Keratinocyte (primary cell): ENCODE data around the gene RAMACL. TPM values are rescaled to one million over a fixed set of nuclear protein-coding genes. Genes with fewer than 3 reads are reported as not detected.

Experiments
- DNase-seq: peaks from one replicate; pipeline ENCODE4 v3.0.0-alpha.2; 2011; ENCODE audit warnings: low read depth, missing footprints, low spot score
- FAIRE-seq: peaks from 2 replicates; lab custom pipeline; 2011; peaks lifted over from hg19 to GRCh38; lab: Jason Lieb, UNC
- H2AFZ ChIP-seq: 2 replicates; pipeline ENCODE4 v1.6.0; 2012; ENCODE audit warnings: low read length, control low read depth, inconsistent platforms; ENCODE audit not compliant: control insufficient read depth
- H3K27ac ChIP-seq: 2 replicates; pipeline ENCODE4 v1.5.1; 2011; ENCODE audit warnings: low read length; ENCODE audit not compliant: control insufficient read depth, insufficient read depth
- H3K27me3 ChIP-seq: 3 replicates; pipeline ENCODE4 v1.6.0; 2011; ENCODE audit warnings: low read length; ENCODE audit not compliant: control insufficient read depth, insufficient read depth; ENCODE audit errors: extremely low read depth
- H3K36me3 ChIP-seq, 2 experiments: 2 replicates in 1 of 2; 3 replicates in 1 of 2; pipeline ENCODE4 v1.5.1; 2011; ENCODE audit warnings: low read length in 2 of 2, mild to moderate bottlenecking in 1 of 2; ENCODE audit not compliant: control insufficient read depth in 2 of 2, insufficient read depth in 2 of 2; ENCODE audit errors: extremely low read depth in 1 of 2
- H3K4me1 ChIP-seq: 3 replicates; pipeline ENCODE4 v1.5.1; 2011; ENCODE audit warnings: low read length; ENCODE audit not compliant: control insufficient read depth, insufficient read depth; ENCODE audit errors: extremely low read depth
- H3K4me2 ChIP-seq: 3 replicates; pipeline ENCODE4 v1.6.0; 2011; ENCODE audit warnings: low read depth, low read length; ENCODE audit not compliant: control insufficient read depth, insufficient read depth; ENCODE audit errors: extremely low read depth
- H3K4me3 ChIP-seq, 3 experiments: fragments of 200-600 bp in 1 of 3; sonication (generic) in 1 of 3; 2 replicates in 2 of 3; 3 replicates in 1 of 3; pipeline ENCODE4 v1.5.1; 2011 to 2016; ENCODE audit warnings: low read length in 3 of 3, mild to moderate bottlenecking in 3 of 3, control low read depth in 2 of 3, inconsistent platforms in 1 of 3, low read depth in 1 of 3, mixed read lengths in 1 of 3, mixed run types in 1 of 3, moderate library complexity in 1 of 3; ENCODE audit not compliant: control insufficient read depth in 2 of 3, insufficient read depth in 2 of 3; ENCODE audit errors: extremely low read depth in 1 of 3
- H3K79me2 ChIP-seq: 2 replicates; pipeline ENCODE4 v1.6.0; 2012; ENCODE audit warnings: low read length; ENCODE audit not compliant: control insufficient read depth, insufficient read depth
- H3K9ac ChIP-seq: 3 replicates; pipeline ENCODE4 v1.6.0; 2011; ENCODE audit warnings: low read length; ENCODE audit not compliant: control insufficient read depth, insufficient read depth; ENCODE audit errors: extremely low read depth
- H3K9me1 ChIP-seq: 3 replicates; pipeline ENCODE4 v1.6.0; 2011; ENCODE audit warnings: low read length; ENCODE audit not compliant: control insufficient read depth, insufficient read depth; ENCODE audit errors: extremely low read depth
- H3K9me3 ChIP-seq: 2 replicates; pipeline ENCODE4 v1.5.1; 2012; ENCODE audit warnings: low read depth, low read length; ENCODE audit not compliant: control insufficient read depth
- H4K20me1 ChIP-seq: 3 replicates; pipeline ENCODE4 v1.6.0; 2011; ENCODE audit warnings: low read length; ENCODE audit not compliant: control insufficient read depth, insufficient read depth; ENCODE audit errors: extremely low read depth
- CTCF ChIP-seq, 3 experiments: IDR thresholded peaks in 1 of 3; conservative IDR thresholded peaks in 1 of 3; optimal IDR thresholded peaks in 1 of 3; 2 replicates in 2 of 3; 3 replicates in 1 of 3; pipeline versions ENCODE3 to v1.5.1; 2011; ENCODE audit warnings: low read length in 3 of 3, mild to moderate bottlenecking in 3 of 3, moderate library complexity in 2 of 3, control low read depth in 1 of 3, inconsistent platforms in 1 of 3; ENCODE audit not compliant: insufficient read depth in 2 of 3; ENCODE audit errors: extremely low read depth in 1 of 3
- EZH2 ChIP-seq: IDR thresholded peaks from one replicate; pipeline ENCODE4 v1.6.1; 2012; ENCODE audit warnings: inconsistent platforms, mild to moderate bottlenecking, low read length, moderate library complexity
- dilution Hi-C: fragments of 300-500 bp; cut with MboI; formaldehyde crosslinking; loops from one replicate; pipeline ENCODE4 v1.7.0; 2020; ENCODE audit warnings: low sequenced_read_pairs; ENCODE audit not compliant: extremely low pct_ligation_motif_present
- polyA plus RNA-seq, 5 experiments: library from polyadenylated mRNA; depleted of rRNA in 3 of 5; stranded (reverse) in 3 of 5; stranded (forward) in 1 of 5; unstranded in 1 of 5; fragments of >200 nt; gene quantifications; 1 replicate in 1 of 5; 2 replicates in 3 of 5; 3 replicates in 1 of 5; pipeline versions ENCODE4 v1.2.1 to v1.2.3, GENCODE V29; 2011 to 2012; ENCODE audit warnings: missing spikeins in 2 of 5, low read depth in 1 of 5, low replicate concordance in 1 of 5

The RAMACL gene
- polyA plus RNA-seq, 1 donor (not counting 4 experiments of a cell fraction or from before 2014, with no cell fraction given) = 5.3 TPM

- Histone ChIP-seq H3K4me3 (no peak overlapping the region), H3K4me2 (no peak overlapping the region), H3K9ac (no peak overlapping the region), H3K4me1 (peaks cover 31% of the 10 kb centered on the region), H3K27ac (peak overlapping the region; percentile 16), H3K9me3 (no peaks in the 10 kb centered on the region), H2AFZ (no peak overlapping the region), H3K9me1 (no peaks in the 10 kb centered on the region), H3K36me3 (no peaks in the 10 kb centered on the region), H3K27me3 (no peaks in the 10 kb centered on the region), H3K79me2 (no peaks in the 10 kb centered on the region), H4K20me1 (no peaks in the 10 kb centered on the region)
- TF ChIP-seq CTCF (optimal IDR thresholded peaks at IDR 0.05 in 1 of 3, IDR thresholded peaks at IDR 0.05 in 1 of 3, conservative IDR thresholded peaks at IDR 0.05 in 1 of 3; ENCODE audit: extremely low read depth in 1 of 3, insufficient read depth in 2 of 3, low read length in 3 of 3) (no peak), EZH2 (no peak)
- dilution Hi-C loops = no loop called here
- FAIRE-seq = no peak
- no peak for DNase-seq
Observed at GRCh38 chr6:166558156-166559005, 28.1 kb downstream of the RAMACL start.

- Histone ChIP-seq H3K36me3 (no peaks in the 10 kb centered on the region), H3K4me2 (peak overlapping the region; percentile 59), H3K4me3 (peak overlapping the region in 2 of 3 experiments; percentile 2 to 22), H3K27me3 (no peaks in the 10 kb centered on the region), H3K79me2 (no peaks in the 10 kb centered on the region), H3K4me1 (peaks cover 39% of the 10 kb centered on the region), H3K27ac (peak overlapping the region; percentile 83), H3K9ac (peak overlapping the region; percentile 78), H3K9me1 (no peaks in the 10 kb centered on the region), H3K9me3 (no peaks in the 10 kb centered on the region), H2AFZ (peak overlapping the region; percentile 78), H4K20me1 (no peaks in the 10 kb centered on the region)
- peak; percentile 90 for DNase-seq
- FAIRE-seq = peak; percentile 99
- peak in 1 of 3 experiments; percentile 50 for TF ChIP-seq CTCF (optimal IDR thresholded peaks at IDR 0.05 in 1 of 3, IDR thresholded peaks at IDR 0.05 in 1 of 3, conservative IDR thresholded peaks at IDR 0.05 in 1 of 3; ENCODE audit: extremely low read depth in 1 of 3, insufficient read depth in 2 of 3, low read length in 3 of 3)
- TF ChIP-seq EZH2 = no peak
- dilution Hi-C loops = no loop called here
Observed at GRCh38 chr6:166556863-166557322, 29.6 kb downstream of the RAMACL start.
